H9 (cell line): Measurements from ENCODE around the gene UNC5A. TPM values are rescaled to one million over a fixed set of nuclear protein-coding genes. Genes with fewer than 3 reads are reported as not detected.

Source experiments
- DNase-seq: peaks from one replicate; pipeline ENCODE4 v3.0.0-alpha.2; 2017
- H2AFZ ChIP-seq: one replicate; pipeline ENCODE4 v1.6.1; 2013; ENCODE audit warnings: mild to moderate bottlenecking, low read length, control low read depth, moderate library complexity
- H2AK5ac ChIP-seq: 2 replicates; pipeline ENCODE4 v1.6.1; 2013; ENCODE audit warnings: low read length, control low read depth, mixed read lengths; ENCODE audit not compliant: insufficient read length
- H2BK120ac ChIP-seq: one replicate; pipeline ENCODE4 v1.6.1; 2013; ENCODE audit warnings: low read depth, mild to moderate bottlenecking, low read length, control low read depth, inconsistent platforms; ENCODE audit not compliant: poor library complexity, severe bottlenecking
- H2BK12ac ChIP-seq: 2 replicates; pipeline ENCODE4 v1.6.1; 2013; ENCODE audit warnings: low read length, control low read depth, mixed read lengths, low read depth; ENCODE audit not compliant: insufficient read length
- H2BK15ac ChIP-seq: 2 replicates; pipeline ENCODE4 v1.6.1; 2013; ENCODE audit warnings: low read depth, low read length, control low read depth
- H2BK20ac ChIP-seq: one replicate; pipeline ENCODE4 v1.6.1; 2013; ENCODE audit warnings: low read depth, mild to moderate bottlenecking, low read length, control low read depth, inconsistent platforms; ENCODE audit not compliant: poor library complexity, severe bottlenecking
- H2BK5ac ChIP-seq: 2 replicates; pipeline ENCODE4 v1.6.1; 2013; ENCODE audit warnings: low read length, control low read depth, mixed read lengths; ENCODE audit not compliant: insufficient read length
- H3K14ac ChIP-seq: 2 replicates; pipeline ENCODE4 v1.6.1; 2013; ENCODE audit warnings: low read length, control low read depth; ENCODE audit not compliant: insufficient read depth
- H3K18ac ChIP-seq: 2 replicates; pipeline ENCODE4 v1.6.1; 2013; ENCODE audit warnings: low read depth, mild to moderate bottlenecking, mixed read lengths, low read length, control low read depth; ENCODE audit not compliant: insufficient read length
- H3K23ac ChIP-seq: 2 replicates; pipeline ENCODE4 v1.6.1; 2013; ENCODE audit warnings: low read length, control low read depth, mixed read lengths, low read depth; ENCODE audit not compliant: insufficient read length
- H3K23me2 ChIP-seq: 2 replicates; pipeline ENCODE4 v1.6.1; 2013; ENCODE audit warnings: low read depth, mild to moderate bottlenecking, mixed read lengths, low read length, control low read depth; ENCODE audit not compliant: insufficient read length, poor library complexity, severe bottlenecking
- H3K27ac ChIP-seq: 2 replicates; pipeline ENCODE4 v1.5.1; 2013; ENCODE audit warnings: low read length, control low read depth, mixed read lengths, low read depth; ENCODE audit not compliant: insufficient read length
- H3K27me3 ChIP-seq: 2 replicates; pipeline ENCODE4 v1.6.1; 2013; ENCODE audit warnings: low read length, control low read depth, inconsistent platforms; ENCODE audit not compliant: insufficient read depth
- H3K4ac ChIP-seq: 2 replicates; pipeline ENCODE4 v1.6.1; 2013; ENCODE audit warnings: low read depth, mild to moderate bottlenecking, control low read depth, inconsistent platforms, low read length, moderate library complexity
- H3K4me1 ChIP-seq: 2 replicates; pipeline ENCODE4 v1.6.1; 2013; ENCODE audit warnings: low read length, control low read depth, inconsistent platforms; ENCODE audit not compliant: insufficient read depth
- H3K4me2 ChIP-seq: 2 replicates; pipeline ENCODE4 v1.6.1; 2013; ENCODE audit warnings: low read length, control low read depth, mixed read lengths; ENCODE audit not compliant: insufficient read length, insufficient read depth
- H3K56ac ChIP-seq: 2 replicates; pipeline ENCODE4 v1.6.1; 2013; ENCODE audit warnings: low read depth, mild to moderate bottlenecking, mixed read lengths, low read length, control low read depth; ENCODE audit not compliant: insufficient read length
- H3K79me1 ChIP-seq: 2 replicates; pipeline ENCODE4 v1.6.1; 2013; ENCODE audit warnings: low read depth, mild to moderate bottlenecking, moderate library complexity, low read length, control low read depth, inconsistent platforms; ENCODE audit not compliant: insufficient read depth, poor library complexity, severe bottlenecking
- H3K79me2 ChIP-seq: 2 replicates; pipeline ENCODE4 v1.6.1; 2013; ENCODE audit warnings: low read length, control low read depth, inconsistent platforms; ENCODE audit not compliant: insufficient read depth
- H3K9ac ChIP-seq: 2 replicates; pipeline ENCODE4 v1.6.1; 2013; ENCODE audit warnings: low read length, control low read depth, mixed read lengths; ENCODE audit not compliant: insufficient read length; ENCODE audit errors: extremely low read depth
- H3K9me3 ChIP-seq: one replicate; pipeline ENCODE4 v1.6.1; 2013; ENCODE audit warnings: low read depth, low read length, inconsistent platforms; ENCODE audit not compliant: control insufficient read depth
- H3T11ph ChIP-seq: one replicate; pipeline ENCODE4 v1.6.1; 2013; ENCODE audit warnings: mild to moderate bottlenecking, low read length, control low read depth, inconsistent platforms
- H4K20me1 ChIP-seq: one replicate; pipeline ENCODE4 v1.6.1; 2013; ENCODE audit not compliant: control insufficient read depth, insufficient read length, insufficient read depth
- H4K5ac ChIP-seq: 2 replicates; pipeline ENCODE4 v1.6.1; 2013; ENCODE audit warnings: low read depth, mild to moderate bottlenecking, mixed read lengths, low read length, control low read depth; ENCODE audit not compliant: insufficient read length
- H4K8ac ChIP-seq: replicated peaks from 2 replicates; pipeline ENCODE4 v1.6.1; 2013; ENCODE audit warnings: low read length, control low read depth, mixed read lengths, low read depth; ENCODE audit not compliant: insufficient read length
- H4K91ac ChIP-seq: 2 replicates; pipeline ENCODE4 v1.6.1; 2013; ENCODE audit warnings: low read depth, mild to moderate bottlenecking, moderate library complexity, mixed read lengths, low read length, control low read depth; ENCODE audit not compliant: insufficient read length
- H3K27ac Mint-ChIP-seq, 3 experiments: 2 replicates in 2 of 3; 3 replicates in 1 of 3; pipeline ENCODE4 v1.8.0; 2020 to 2021; ENCODE audit warnings: mixed read lengths in 3 of 3, mild to moderate bottlenecking in 1 of 3, moderate library complexity in 1 of 3
- H3K27me3 Mint-ChIP-seq: 2 replicates; pipeline ENCODE4 v1.8.0; 2021; ENCODE audit warnings: low read depth, mild to moderate bottlenecking, moderate library complexity, mixed read lengths
- H3K36me3 Mint-ChIP-seq, 3 experiments: 2 replicates in 2 of 3; 3 replicates in 1 of 3; pipeline ENCODE4 v1.8.0; 2020 to 2021; ENCODE audit warnings: low read depth in 3 of 3, mixed read lengths in 3 of 3; ENCODE audit not compliant: insufficient read depth in 1 of 3
- H3K4me1 Mint-ChIP-seq, 2 experiments: 2 replicates each; pipeline ENCODE4 v1.8.0; 2020; ENCODE audit warnings: mixed read lengths in 2 of 2
- H3K4me3 Mint-ChIP-seq, 2 experiments: 2 replicates in 1 of 2; 3 replicates in 1 of 2; pipeline ENCODE4 v1.8.0; 2020 to 2021; ENCODE audit warnings: mild to moderate bottlenecking in 2 of 2, mixed read lengths in 2 of 2, moderate library complexity in 1 of 2
- H3K9me3 Mint-ChIP-seq, 2 experiments: 2 replicates in 1 of 2; 3 replicates in 1 of 2; pipeline ENCODE4 v1.8.0; 2020; ENCODE audit warnings: mild to moderate bottlenecking in 2 of 2, mixed read lengths in 2 of 2, moderate library complexity in 1 of 2
- WGBS: extraction: QIAGEN DNeasy Blood & Tissue Kit; methylation state at CpG from one replicate; pipeline ENCODE4 v1.1.7; 2013; ENCODE audit warnings: missing lambda C conversion rate, low lambda C conversion rate, mixed read lengths; ENCODE audit not compliant: insufficient read length; ENCODE audit errors: extremely low coverage; 5-methylcytosine and 5-hydroxymethylcytosine counted together
- total RNA-seq: library from RNA; stranded (reverse); gene quantifications from 2 replicates; pipeline ENCODE4 v1.2.1, GENCODE V29; 2021
- TF ChIP-seq, protein P1 (sequence below): fragments of 200-600 bp; sonication (generic); conservative IDR thresholded peaks from 3 replicates; pipeline ENCODE4 v1.8.0; 2021; ENCODE audit warnings: antibody characterized with exemption, mild to moderate bottlenecking

The UNC5A gene
- total RNA-seq, 1 experiment from 2014 or later: 4.4 TPM

DNA sequence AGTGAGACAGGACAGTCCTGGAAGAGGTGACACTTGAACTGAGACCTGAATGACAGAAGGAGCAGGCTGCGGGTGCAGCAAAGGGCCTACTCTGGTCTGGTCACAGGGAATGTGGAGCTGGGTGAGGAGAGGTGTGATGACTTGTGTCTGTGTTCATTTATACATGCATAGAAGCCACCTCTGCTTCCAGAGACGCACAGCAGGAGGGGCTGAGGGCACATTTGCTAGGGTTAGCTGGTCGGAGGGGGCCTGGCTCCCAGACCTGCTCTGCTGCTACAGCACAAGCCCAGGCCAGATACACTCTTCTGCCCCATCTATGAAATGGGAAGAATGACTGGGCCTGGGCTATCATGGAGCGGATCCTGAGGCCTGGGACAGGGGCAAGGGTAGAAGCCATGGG is 15.6 kb downstream of the UNC5A start:
- no peak for DNase-seq
- no peak overlapping the region for H3K4me3 Mint-ChIP-seq
- no peaks in the 10 kb centered on the region for H3K4me1 ChIP-seq
- no peaks in the 10 kb centered on the region for H3K9me3 ChIP-seq
- H2BK5ac ChIP-seq: no peak overlapping the region
- no peak overlapping the region for H3K9ac ChIP-seq
- H3K4ac ChIP-seq: no peak overlapping the region
- H3K27ac ChIP-seq: no peak overlapping the region
- H2AFZ ChIP-seq: no peak overlapping the region
- no peak overlapping the region for H3K14ac ChIP-seq
- peaks cover 14 to 35% of the 10 kb centered on the region in 2 experiments for H3K4me1 Mint-ChIP-seq
- H3K56ac ChIP-seq: no peak overlapping the region
- no peak overlapping the region for H2BK15ac ChIP-seq
- no peak overlapping the region for H2BK12ac ChIP-seq
- no peak overlapping the region for H2AK5ac ChIP-seq
- H3K23ac ChIP-seq: no peak overlapping the region
- no peak overlapping the region for H3K4me2 ChIP-seq
- no CpG with 5 or more reads among the region's 4 CpGs for WGBS
- no peak overlapping the region for H3T11ph ChIP-seq
- no peak overlapping the region for H4K8ac ChIP-seq
- no peaks in the 10 kb centered on the region for H3K36me3 Mint-ChIP-seq
- peaks cover 4% of the 10 kb centered on the region for H3K27me3 Mint-ChIP-seq
- no peak overlapping the region; a peak in 1 of 7 replicates for H3K27ac Mint-ChIP-seq
- no peak overlapping the region for H3K18ac ChIP-seq
- no peaks in the 10 kb centered on the region for H3K27me3 ChIP-seq
- H3K79me1 ChIP-seq: no peaks in the 10 kb centered on the region
- peaks cover 0 to 2% of the 10 kb centered on the region in 2 experiments; a peak in 1 of 5 replicates for H3K9me3 Mint-ChIP-seq
- H4K20me1 ChIP-seq: no peaks in the 10 kb centered on the region
- no peaks in the 10 kb centered on the region for H3K23me2 ChIP-seq
- no peak overlapping the region for H4K5ac ChIP-seq
- no peak overlapping the region for H4K91ac ChIP-seq
- H2BK120ac ChIP-seq: no peak overlapping the region
- no peak overlapping the region for H2BK20ac ChIP-seq
- H3K79me2 ChIP-seq: no peaks in the 10 kb centered on the region
- TF ChIP-seq, protein P1, sequence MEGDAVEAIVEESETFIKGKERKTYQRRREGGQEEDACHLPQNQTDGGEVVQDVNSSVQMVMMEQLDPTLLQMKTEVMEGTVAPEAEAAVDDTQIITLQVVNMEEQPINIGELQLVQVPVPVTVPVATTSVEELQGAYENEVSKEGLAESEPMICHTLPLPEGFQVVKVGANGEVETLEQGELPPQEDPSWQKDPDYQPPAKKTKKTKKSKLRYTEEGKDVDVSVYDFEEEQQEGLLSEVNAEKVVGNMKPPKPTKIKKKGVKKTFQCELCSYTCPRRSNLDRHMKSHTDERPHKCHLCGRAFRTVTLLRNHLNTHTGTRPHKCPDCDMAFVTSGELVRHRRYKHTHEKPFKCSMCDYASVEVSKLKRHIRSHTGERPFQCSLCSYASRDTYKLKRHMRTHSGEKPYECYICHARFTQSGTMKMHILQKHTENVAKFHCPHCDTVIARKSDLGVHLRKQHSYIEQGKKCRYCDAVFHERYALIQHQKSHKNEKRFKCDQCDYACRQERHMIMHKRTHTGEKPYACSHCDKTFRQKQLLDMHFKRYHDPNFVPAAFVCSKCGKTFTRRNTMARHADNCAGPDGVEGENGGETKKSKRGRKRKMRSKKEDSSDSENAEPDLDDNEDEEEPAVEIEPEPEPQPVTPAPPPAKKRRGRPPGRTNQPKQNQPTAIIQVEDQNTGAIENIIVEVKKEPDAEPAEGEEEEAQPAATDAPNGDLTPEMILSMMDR: no peak
